Osteoblast (primary cell): ENCODE results near the gene KDM3B. TPM values are rescaled to one million over a fixed set of nuclear protein-coding genes. Genes with fewer than 3 reads are reported as not detected.
A peak's percentile ranks its signal among the peaks of the same experiment; 100 is the strongest.

Experiments
- DNase-seq: peaks from one replicate; pipeline ENCODE4 v3.0.0; 2011; ENCODE audit warnings: low spot score, mixed read lengths; ENCODE audit not compliant: insufficient read length; ENCODE audit errors: missing footprints
- H2AFZ ChIP-seq: 2 replicates; pipeline ENCODE4 v1.6.0; 2011; ENCODE audit warnings: mild to moderate bottlenecking, low read length
- H3K27ac ChIP-seq: 2 replicates; pipeline ENCODE4 v1.5.1; 2011; ENCODE audit warnings: mild to moderate bottlenecking, low read depth, low read length, moderate library complexity
- H3K27me3 ChIP-seq: 2 replicates; pipeline ENCODE4 v1.6.0; 2012; ENCODE audit warnings: mild to moderate bottlenecking, control low read depth, inconsistent platforms, low read length, moderate library complexity; ENCODE audit not compliant: insufficient read depth
- H3K36me3 ChIP-seq: 2 replicates; pipeline ENCODE4 v1.5.1; 2011; ENCODE audit warnings: mild to moderate bottlenecking, low read length, control low read depth, moderate library complexity; ENCODE audit not compliant: insufficient read depth
- H3K4me1 ChIP-seq: 2 replicates; pipeline ENCODE4 v1.5.1; 2011; ENCODE audit warnings: mild to moderate bottlenecking, low read length, control low read depth, moderate library complexity; ENCODE audit not compliant: insufficient read depth
- H3K4me2 ChIP-seq: 2 replicates; pipeline ENCODE4 v1.6.0; 2011; ENCODE audit warnings: mild to moderate bottlenecking, low read length; ENCODE audit not compliant: insufficient read depth
- H3K4me3 ChIP-seq: fragments of 200-600 bp; sonication (generic); 3 replicates; pipeline ENCODE4 v1.5.1; 2012; ENCODE audit warnings: mild to moderate bottlenecking, low read length, inconsistent platforms; ENCODE audit not compliant: insufficient read depth
- H3K79me2 ChIP-seq: 2 replicates; pipeline ENCODE4 v1.6.0; 2012; ENCODE audit warnings: mild to moderate bottlenecking, low read length, control low read depth, inconsistent platforms; ENCODE audit not compliant: insufficient read depth
- H3K9me3 ChIP-seq: 2 replicates; pipeline ENCODE4 v1.5.1; 2011; ENCODE audit warnings: low read depth, low read length, control low read depth
- H4K20me1 ChIP-seq: 2 replicates; pipeline ENCODE4 v1.6.0; 2012; ENCODE audit warnings: mild to moderate bottlenecking, low read length, control low read depth; ENCODE audit not compliant: insufficient read depth
- CTCF ChIP-seq: IDR thresholded peaks from 2 replicates; pipeline ENCODE4 v1.5.1; 2011; ENCODE audit warnings: mild to moderate bottlenecking, low read depth, low read length, moderate library complexity; ENCODE audit errors: extremely low read depth
- total RNA-seq: library from RNA; depleted of rRNA; stranded (reverse); fragments of >200 nt; gene quantifications from 2 replicates; pipeline ENCODE4 v1.2.3, GENCODE V29; 2012

Gene KDM3B
- total RNA-seq, 1 donor: 53.2 TPM

DNA sequence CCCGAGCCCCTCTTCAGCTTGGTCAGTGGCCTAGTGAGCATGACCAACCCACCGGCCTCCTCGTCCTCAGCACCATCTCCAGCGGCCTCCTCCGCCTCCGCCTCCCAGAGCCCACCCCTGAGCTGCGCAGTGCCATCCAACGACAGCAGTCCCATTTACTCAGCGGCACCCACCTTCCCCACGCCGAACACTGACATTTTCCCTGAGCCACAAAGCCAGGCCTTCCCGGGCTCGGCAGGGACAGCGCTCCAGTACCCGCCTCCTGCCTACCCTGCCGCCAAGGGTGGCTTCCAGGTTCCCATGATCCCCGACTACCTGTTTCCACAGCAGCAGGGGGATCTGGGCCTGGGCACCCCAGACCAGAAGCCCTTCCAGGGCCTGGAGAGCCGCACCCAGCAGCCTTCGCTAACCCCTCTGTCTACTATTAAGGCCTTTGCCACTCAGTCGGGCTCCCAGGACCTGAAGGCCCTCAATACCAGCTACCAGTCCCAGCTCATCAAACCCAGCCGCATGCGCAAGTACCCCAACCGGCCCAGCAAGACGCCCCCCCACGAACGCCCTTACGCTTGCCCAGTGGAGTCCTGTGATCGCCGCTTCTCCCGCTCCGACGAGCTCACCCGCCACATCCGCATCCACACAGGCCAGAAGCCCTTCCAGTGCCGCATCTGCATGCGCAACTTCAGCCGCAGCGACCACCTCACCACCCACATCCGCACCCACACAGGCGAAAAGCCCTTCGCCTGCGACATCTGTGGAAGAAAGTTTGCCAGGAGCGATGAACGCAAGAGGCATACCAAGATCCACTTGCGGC, 114.6 kb downstream of the KDM3B start:
- peaks cover 47% of the 10 kb centered on the region for H4K20me1 ChIP-seq
- H3K27me3 ChIP-seq: no peaks in the 10 kb centered on the region
- peak overlapping the region; percentile 73 for H3K27ac ChIP-seq
- peaks cover 28% of the 10 kb centered on the region for H3K36me3 ChIP-seq
- H3K79me2 ChIP-seq: peaks cover 28% of the 10 kb centered on the region
- H3K4me2 ChIP-seq: peak overlapping the region; percentile 85
- peak overlapping the region; percentile 92 for H3K4me3 ChIP-seq
- TF ChIP-seq CTCF: no peak
- H2AFZ ChIP-seq: no peak overlapping the region
- no peak for DNase-seq
- peaks cover 24% of the 10 kb centered on the region for H3K4me1 ChIP-seq
- no peaks in the 10 kb centered on the region for H3K9me3 ChIP-seq

DNA sequence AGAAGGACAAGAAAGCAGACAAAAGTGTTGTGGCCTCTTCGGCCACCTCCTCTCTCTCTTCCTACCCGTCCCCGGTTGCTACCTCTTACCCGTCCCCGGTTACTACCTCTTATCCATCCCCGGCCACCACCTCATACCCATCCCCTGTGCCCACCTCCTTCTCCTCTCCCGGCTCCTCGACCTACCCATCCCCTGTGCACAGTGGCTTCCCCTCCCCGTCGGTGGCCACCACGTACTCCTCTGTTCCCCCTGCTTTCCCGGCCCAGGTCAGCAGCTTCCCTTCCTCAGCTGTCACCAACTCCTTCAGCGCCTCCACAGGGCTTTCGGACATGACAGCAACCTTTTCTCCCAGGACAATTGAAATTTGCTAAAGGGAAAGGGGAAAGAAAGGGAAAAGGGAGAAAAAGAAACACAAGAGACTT, 115.2 kb downstream of the KDM3B start:
- H3K4me1 ChIP-seq: peaks cover 24% of the 10 kb centered on the region
- no peaks in the 10 kb centered on the region for H3K9me3 ChIP-seq
- H2AFZ ChIP-seq: no peak overlapping the region
- peaks cover 28% of the 10 kb centered on the region for H3K79me2 ChIP-seq
- peak overlapping the region; percentile 85 for H3K4me2 ChIP-seq
- peaks cover 47% of the 10 kb centered on the region for H4K20me1 ChIP-seq
- DNase-seq: no peak
- H3K27me3 ChIP-seq: no peaks in the 10 kb centered on the region
- peaks cover 28% of the 10 kb centered on the region for H3K36me3 ChIP-seq
- TF ChIP-seq CTCF: no peak
- H3K4me3 ChIP-seq: peak overlapping the region; percentile 92
- peak overlapping the region; percentile 73 for H3K27ac ChIP-seq

DNA sequence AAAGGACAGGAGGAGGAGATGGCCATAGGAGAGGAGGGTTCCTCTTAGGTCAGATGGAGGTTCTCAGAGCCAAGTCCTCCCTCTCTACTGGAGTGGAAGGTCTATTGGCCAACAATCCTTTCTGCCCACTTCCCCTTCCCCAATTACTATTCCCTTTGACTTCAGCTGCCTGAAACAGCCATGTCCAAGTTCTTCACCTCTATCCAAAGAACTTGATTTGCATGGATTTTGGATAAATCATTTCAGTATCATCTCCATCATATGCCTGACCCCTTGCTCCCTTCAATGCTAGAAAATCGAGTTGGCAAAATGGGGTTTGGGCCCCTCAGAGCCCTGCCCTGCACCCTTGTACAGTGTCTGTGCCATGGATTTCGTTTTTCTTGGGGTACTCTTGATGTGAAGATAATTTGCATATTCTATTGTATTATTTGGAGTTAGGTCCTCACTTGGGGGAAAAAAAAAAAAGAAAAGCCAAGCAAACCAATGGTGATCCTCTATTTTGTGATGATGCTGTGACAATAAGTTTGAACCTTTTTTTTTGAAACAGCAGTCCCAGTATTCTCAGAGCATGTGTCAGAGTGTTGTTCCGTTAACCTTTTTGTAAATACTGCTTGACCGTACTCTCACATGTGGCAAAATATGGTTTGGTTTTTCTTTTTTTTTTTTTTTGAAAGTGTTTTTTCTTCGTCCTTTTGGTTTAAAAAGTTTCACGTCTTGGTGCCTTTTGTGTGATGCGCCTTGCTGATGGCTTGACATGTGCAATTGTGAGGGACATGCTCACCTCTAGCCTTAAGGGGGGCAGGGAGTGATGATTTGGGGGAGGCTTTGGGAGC, 115.9 kb downstream of the KDM3B start:
- peaks cover 28% of the 10 kb centered on the region for H3K36me3 ChIP-seq
- H3K27ac ChIP-seq: peak overlapping the region; percentile 73
- peak overlapping the region; percentile 85 for H3K4me2 ChIP-seq
- peaks cover 47% of the 10 kb centered on the region for H4K20me1 ChIP-seq
- H3K4me3 ChIP-seq: peak overlapping the region; percentile 92
- H2AFZ ChIP-seq: no peak overlapping the region
- no peak for DNase-seq
- TF ChIP-seq CTCF: no peak
- H3K79me2 ChIP-seq: peaks cover 28% of the 10 kb centered on the region
- no peaks in the 10 kb centered on the region for H3K27me3 ChIP-seq
- no peaks in the 10 kb centered on the region for H3K9me3 ChIP-seq
- peaks cover 20% of the 10 kb centered on the region for H3K4me1 ChIP-seq
